GM23248 (cell line): ENCODE measurements around the gene PEMT.

Experiments
- EZH2 ChIP-seq: fragments of 200-600 bp; sonication (generic); IDR thresholded peaks from 2 replicates; pipeline ENCODE4 v1.6.1; 2018; ENCODE audit warnings: antibody characterized with exemption, mild to moderate bottlenecking; ENCODE audit not compliant: insufficient read depth, poor library complexity, severe bottlenecking
- EZH2phosphoT487 ChIP-seq: fragments of 200-600 bp; sonication (generic); IDR thresholded peaks from 2 replicates; pipeline ENCODE4 v1.6.1; 2018; ENCODE audit warnings: antibody characterized with exemption, moderate library complexity, mild to moderate bottlenecking, low read depth; ENCODE audit not compliant: insufficient read depth

DNA sequence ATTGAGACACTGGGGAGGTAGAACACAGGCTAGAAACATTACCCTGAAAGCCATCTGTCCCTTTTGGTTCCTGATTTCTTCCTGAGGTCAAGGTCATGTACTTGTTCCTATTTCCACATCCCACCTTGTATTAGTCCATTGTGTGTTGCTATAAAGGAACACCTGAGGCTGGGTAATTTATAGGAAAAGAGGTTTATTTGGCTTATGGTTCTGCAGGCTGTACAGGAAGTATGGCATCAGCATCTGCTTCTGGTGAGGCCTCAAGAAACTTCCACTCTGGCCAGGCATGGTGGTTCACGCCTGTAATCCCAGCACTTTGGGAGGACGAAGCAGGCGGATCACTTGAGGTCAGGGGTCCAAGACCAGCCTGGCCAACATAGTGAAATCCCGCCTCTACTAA, 122.2 kb downstream of the PEMT start:
- TF ChIP-seq EZH2phosphoT487 (no peak), EZH2 (no peak)
